HG03060 (cell line): ENCODE data around the gene MBTD1.

ENCODE experiments used
- ATAC-seq: cut with Tn5 transposase; IDR thresholded peaks from one replicate; pipeline ENCODE4 v1.9.1; 2021; ENCODE audit warnings: low read depth, moderate number of reproducible peaks; ENCODE audit not compliant: unreplicated experiment

The MBTD1 gene

GRCh38 chr17:51152766-51153209 lies 107.1 kb downstream of the MBTD1 start:
- no peak for ATAC-seq

GRCh38 chr17:51150932-51151331 lies 108.9 kb downstream of the MBTD1 start:
- no peak for ATAC-seq

- ATAC-seq: no peak
Measured at GRCh38 chr17:51149163-51149562, 110.7 kb downstream of the MBTD1 start.

- no peak for ATAC-seq
Measured at GRCh38 chr17:51147650-51148049, 112.2 kb downstream of the MBTD1 start.

- ATAC-seq: no peak
Measured at GRCh38 chr17:51144266-51145022, 115.4 kb downstream of the MBTD1 start.

- no peak for ATAC-seq
Measured at GRCh38 chr17:51142597-51142996, 117.3 kb downstream of the MBTD1 start.

GRCh38 chr17:51135956-51136355 lies 123.9 kb downstream of the MBTD1 start:
- no peak for ATAC-seq

- no peak for ATAC-seq
Measured at GRCh38 chr17:51133365-51133764, 126.5 kb downstream of the MBTD1 start.

GRCh38 chr17:51132964-51133319 lies 126.9 kb downstream of the MBTD1 start:
- ATAC-seq: peak; percentile 74

GRCh38 chr17:51128076-51128475 lies 131.8 kb downstream of the MBTD1 start:
- ATAC-seq: no peak
